Measurements from ENCODE around the gene PKNOX2.

PKNOX2 gene, protein sequence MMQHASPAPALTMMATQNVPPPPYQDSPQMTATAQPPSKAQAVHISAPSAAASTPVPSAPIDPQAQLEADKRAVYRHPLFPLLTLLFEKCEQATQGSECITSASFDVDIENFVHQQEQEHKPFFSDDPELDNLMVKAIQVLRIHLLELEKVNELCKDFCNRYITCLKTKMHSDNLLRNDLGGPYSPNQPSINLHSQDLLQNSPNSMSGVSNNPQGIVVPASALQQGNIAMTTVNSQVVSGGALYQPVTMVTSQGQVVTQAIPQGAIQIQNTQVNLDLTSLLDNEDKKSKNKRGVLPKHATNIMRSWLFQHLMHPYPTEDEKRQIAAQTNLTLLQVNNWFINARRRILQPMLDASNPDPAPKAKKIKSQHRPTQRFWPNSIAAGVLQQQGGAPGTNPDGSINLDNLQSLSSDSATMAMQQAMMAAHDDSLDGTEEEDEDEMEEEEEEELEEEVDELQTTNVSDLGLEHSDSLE

DNA sequence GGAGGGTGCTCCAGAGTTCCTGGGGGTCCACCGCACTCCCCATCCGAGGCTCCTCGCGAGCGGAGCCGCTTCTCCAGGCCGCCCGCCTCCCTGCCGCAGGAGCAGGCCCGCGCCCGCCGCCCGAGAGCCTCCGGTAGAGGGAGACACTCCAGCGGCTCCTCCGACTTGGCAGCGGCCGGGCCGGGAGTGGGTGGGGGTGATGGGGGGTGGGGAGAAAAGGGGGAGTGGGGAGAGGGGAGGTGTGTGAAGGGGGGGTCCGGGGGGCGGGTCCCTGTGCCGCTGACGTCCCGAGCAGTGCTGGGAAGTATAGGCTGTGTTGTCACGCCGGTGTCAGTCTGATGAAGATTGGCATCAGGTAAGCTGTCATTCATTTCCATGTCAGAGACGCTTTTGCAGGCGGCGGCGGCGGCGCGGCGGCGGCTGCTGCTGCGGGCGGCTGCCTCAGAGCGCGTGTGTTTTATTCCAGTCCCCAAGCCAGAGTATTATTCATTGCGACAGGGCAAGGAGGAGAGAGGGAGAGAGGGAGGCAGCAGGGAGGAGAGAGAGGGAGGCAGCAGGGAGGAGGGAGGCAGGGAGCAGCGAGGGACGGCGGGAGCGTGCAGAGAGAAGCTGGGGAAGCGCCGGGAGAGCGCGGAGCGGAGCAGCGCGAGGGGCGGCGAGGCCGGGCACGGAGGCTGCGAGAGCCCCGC lies at the start of gene PKNOX2:
TSS of gene PKNOX2 (plus strand) at position 330 of the 689 bp plus-strand sequence. CDS start 186,555 bp downstream, outside the sequence.
- DNase-seq: peak; percentile 70 to 75

GRCh38 chr11:125117429-125117828 lies 47.1 kb upstream of the PKNOX2 start:
- DNase-seq: no peak

GRCh38 chr11:125123194-125123946 lies 41.2 kb upstream of the PKNOX2 start:
- DNase-seq: no peak

- peak; percentile 38 to 59 for DNase-seq
Observed at GRCh38 chr11:125123947-125124617, 40.5 kb upstream of the PKNOX2 start.

GRCh38 chr11:125124618-125124992 lies 39.9 kb upstream of the PKNOX2 start:
- DNase-seq: no peak

DNA sequence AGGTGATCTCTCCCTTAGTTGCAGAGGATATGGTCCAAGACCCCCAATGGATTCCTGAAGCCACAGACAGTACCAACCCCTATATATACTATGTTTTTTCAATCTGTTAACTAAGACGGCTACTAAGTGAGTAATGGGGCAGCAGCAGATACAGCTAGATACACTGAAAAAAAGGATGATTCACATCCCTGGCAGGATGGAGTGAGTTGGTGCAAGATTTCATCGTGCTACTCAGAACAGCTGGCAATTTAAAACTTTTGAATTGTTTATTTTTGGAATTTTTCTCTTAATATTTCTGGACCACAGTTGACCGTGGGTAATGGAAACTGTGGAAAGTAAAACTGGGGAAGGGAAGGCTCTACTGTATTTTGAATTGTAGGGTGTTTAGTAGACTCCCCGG lies 36.1 kb upstream of the PKNOX2 start:
- no peak for DNase-seq

GRCh38 chr11:125129316-125129993 lies 35.1 kb upstream of the PKNOX2 start:
- no peak for DNase-seq

DNA sequence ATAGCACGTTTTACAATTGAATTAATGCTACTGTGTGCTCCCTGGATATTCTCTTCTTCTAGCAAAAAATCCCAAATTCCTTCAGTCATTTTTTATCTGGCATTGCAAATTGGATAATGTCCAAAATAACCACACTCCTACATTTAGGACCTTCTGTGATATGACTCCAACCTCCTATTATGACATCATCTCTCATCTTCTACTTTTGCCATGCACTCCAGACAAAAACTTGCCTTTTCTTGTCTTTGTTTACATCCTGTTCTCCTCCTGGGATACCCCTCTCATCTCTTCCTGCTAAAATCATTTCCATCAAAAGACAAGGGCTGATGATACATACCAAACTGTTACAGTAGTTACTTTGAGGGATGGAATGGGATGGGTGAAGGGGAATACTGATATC lies 32.5 kb upstream of the PKNOX2 start:
- no peak for DNase-seq

DNA sequence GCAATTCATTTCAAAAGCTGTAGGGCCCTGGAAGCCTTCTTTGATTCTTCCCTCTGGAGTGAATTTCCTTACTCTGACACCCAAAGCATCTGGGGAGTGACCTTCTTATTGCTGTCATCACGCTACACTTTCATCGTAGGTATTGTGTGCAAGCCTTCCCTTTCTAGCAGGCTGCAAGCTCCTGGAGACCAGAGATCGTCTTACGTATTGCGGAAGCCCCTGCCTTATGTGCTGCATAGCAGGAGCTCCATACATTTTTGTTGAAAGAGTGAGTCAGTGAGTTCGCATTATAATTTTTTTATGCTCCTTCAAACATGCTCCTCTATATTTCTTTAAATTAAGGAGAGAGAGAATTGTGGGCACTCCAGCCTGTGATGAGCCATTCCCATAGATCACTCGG lies 32.0 kb upstream of the PKNOX2 start:
- DNase-seq: no peak

- no peak for DNase-seq
Observed at GRCh38 chr11:125136001-125136400, 28.6 kb upstream of the PKNOX2 start.

DNA sequence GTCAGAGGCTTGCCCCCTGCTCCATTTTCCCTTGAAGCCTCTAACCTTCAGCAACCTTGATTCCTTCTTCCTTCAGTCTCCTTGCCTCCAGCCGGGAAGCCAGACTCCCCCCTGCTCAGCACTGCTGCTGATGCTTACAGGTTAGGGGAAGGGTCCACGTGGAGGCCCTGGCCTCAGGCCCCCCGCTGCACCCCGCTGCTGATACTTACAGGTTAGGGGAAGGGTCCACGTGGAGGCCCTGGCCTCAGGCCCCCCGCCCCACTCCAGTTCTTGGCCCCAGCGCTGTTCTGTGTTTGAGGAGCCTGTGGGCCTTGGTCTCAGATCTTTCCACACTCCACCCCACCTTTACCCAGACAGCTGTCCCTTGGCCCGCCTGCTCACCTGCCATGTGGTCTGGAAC lies 25.6 kb upstream of the PKNOX2 start:
- DNase-seq: no peak

DNA sequence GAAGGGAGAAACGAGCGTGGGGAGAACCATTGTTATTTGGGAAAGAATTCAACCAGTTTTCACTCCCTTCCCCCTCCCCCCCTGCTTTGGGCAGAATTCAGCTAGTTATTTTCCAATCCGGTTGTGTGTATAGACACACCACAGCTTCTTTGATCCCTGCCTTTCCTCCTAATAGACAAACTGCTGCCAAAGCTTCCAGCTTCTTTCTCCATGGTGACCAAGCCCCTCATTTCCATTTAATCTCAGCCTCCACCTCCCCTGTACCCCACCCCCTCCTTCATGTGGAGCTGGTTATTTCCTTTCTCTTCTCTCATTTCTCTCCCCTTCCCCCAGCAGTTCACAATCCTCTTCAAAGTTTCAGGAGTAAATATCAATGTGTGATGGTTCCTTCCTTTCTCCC lies 24.8 kb upstream of the PKNOX2 start:
- DNase-seq: no peak

DNA sequence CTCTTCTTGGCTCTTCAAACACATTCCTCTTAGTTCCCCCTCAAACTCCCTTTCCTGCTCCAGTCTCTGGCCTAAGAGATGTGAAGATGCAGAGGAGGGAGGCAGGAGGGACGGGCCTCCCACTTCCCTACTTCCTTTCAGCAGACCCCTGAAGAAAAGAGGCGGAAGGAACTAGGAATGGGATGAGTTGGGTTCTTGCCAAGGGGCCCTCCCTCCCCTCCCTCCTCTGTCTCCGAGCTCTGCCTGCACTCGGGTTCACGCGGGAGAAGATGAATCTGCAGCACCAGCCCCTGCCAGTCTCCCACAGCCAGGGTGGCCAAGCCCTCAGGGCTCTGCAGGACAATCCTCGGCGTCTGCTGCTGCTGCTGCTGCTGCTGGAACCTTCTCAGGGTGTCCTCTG lies 24.3 kb upstream of the PKNOX2 start:
- no peak for DNase-seq

DNA sequence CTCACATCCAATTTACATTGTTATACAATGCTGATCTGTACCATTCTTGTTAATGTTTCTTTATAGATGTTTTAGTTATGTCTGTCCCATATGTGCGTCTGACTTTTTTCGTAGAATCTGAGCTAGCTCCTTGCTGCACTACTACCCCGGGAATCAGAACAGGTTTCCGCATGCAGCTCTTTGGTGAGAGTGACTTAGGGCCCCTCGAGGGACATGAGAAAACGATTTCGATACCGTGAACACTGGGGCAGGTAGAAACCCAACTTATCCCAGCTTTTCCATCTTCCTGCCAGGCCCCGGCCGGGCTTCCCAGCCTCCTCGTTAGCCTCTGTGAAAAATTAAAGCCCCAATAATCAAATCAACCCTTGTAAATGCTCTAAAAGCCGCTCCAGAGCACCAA lies 23.4 kb upstream of the PKNOX2 start:
- no peak for DNase-seq

- peak; percentile 63 to 68 for DNase-seq
Observed at GRCh38 chr11:125141686-125142535, 22.6 kb upstream of the PKNOX2 start.

GRCh38 chr11:125146232-125146631 lies 18.3 kb upstream of the PKNOX2 start:
- DNase-seq: no peak

DNA sequence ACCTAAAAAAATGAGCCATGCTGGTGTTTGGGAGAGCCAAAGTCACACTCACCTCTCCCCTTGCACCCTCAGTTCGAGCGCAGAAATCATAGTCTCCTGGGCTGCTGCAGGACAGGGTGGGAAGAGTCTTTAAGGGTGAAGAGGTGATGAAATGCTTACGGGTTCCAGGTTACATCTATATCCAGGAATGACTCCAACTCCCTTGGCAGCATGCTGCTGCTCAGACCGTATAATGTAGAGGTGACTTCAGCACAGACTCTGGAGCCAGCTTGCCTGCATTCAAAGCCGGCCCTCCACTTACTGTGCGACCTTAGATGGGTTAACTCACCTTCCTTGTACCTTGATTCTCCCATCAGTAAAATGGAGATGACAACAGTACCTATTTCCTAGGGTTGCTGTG lies 17.3 kb upstream of the PKNOX2 start:
- no peak for DNase-seq

DNA sequence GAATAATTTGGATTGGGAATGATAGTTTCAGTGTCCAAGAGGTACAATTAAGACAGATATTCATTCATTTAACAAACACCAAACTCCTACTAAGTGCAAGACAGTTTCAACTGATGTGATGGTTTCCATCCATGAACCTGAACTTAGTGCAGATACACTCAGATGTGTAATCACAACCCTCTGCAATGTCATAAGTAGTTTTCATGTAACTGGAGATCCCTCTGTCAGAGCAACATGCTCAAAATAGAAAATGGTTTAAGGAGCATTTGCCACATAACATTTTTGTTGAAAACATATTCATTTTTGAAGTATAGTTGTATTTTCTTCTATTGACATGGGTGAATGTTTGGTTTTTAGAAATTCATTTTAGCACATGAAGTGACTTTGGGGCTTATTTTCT lies 16.5 kb upstream of the PKNOX2 start:
- DNase-seq: no peak

DNA sequence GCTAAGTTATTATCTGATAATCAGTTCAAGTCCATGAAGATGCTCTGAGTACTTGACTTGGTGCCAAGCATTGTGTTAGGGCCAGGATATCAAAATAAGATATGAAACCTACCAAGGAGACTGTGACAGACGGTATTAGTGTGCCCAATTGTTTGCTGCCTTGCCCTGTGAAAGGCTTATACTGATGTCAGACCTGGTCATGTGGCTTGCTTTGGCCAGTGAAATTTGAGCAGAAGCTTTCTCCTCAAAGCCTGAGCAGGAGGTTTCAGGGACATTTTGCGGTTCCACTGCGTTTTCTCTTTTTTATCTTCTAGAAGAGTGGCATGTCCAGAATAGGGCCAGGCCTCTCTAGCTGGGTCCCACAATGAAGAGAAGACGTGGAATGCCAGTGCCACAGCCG lies 15.8 kb upstream of the PKNOX2 start:
- DNase-seq: no peak

- no peak for DNase-seq
Observed at GRCh38 chr11:125153837-125154236, 10.7 kb upstream of the PKNOX2 start.

DNA sequence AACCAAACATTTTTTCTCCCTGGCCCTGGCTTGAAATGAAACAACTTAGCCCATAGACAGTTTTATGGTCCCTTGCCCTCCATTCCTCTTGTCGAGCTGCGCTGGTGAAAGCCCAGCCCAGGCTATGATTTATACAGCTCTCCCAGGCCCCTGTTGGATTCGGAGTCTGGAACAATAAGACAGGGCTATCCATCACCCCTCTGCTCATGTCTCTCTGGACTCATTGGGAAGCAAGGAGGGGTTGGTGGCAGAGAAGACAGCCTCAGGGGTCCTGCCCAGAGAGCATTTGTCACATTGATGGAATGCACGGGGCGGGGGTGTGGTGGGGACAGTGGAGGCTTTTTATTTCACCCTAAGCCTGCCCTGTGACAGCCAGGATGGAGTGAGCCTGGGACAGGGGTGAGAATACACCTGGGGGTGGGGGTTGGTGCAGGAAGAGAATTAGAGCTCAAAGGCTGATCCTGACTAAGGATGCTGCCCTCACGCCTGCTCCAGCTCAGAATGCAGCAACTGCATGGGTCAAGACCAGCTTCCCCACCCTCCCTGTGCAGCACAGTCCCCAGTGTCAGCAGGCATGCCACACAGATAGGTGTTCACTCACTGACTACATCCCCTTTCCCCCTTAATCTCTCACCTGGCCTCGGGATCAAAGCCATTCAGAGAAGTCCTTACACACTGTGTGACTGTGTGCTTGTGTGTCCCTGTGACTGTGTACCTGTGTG lies 10.0 kb upstream of the PKNOX2 start:
- DNase-seq: no peak
